Stomach (tissue), 9 donors: ENCODE data around the gene PANK4. TPM values are rescaled to one million over a fixed set of nuclear protein-coding genes. Genes with fewer than 3 reads are reported as not detected.

Experiments used
- DNase-seq, 2 donors: peaks; one replicate each; pipeline versions ENCODE4 v3.0.0 to v3.0.0-alpha.2; 2013 to 2019
- H3K27ac ChIP-seq, 5 donors: fragments of 200-600 bp in 4 of 5; sonication (generic) in 4 of 5; one replicate each; pipeline ENCODE4 v1.5.1; 2013 to 2019; ENCODE audit warnings: mild to moderate bottlenecking in 1 of 5, moderate library complexity in 1 of 5
- H3K27me3 ChIP-seq, 3 donors: fragments of 200-600 bp; sonication (generic); one replicate each; pipeline ENCODE4 v1.5.1; 2017 to 2019; ENCODE audit warnings: mixed run types in 1 of 3
- H3K36me3 ChIP-seq, 4 donors: fragments of 200-600 bp; sonication (generic); 1 replicate in 3 of 4; 2 replicates in 1 of 4; pipeline ENCODE4 v1.5.1; 2016 to 2019
- H3K4me1 ChIP-seq, 4 donors: fragments of 200-600 bp; sonication (generic); one replicate each; pipeline ENCODE4 v1.5.1; 2016 to 2019
- H3K4me3 ChIP-seq, 4 donors: fragments of 200-600 bp; sonication (generic) in 3 of 4; one replicate each; pipeline ENCODE4 v1.5.1; 2016 to 2019; ENCODE audit warnings: mild to moderate bottlenecking in 1 of 4
- H3K9me3 ChIP-seq, 4 donors: fragments of 200-600 bp; sonication (generic); one replicate each; pipeline ENCODE4 v1.5.1; 2016 to 2019
- EP300 ChIP-seq: sonication (generic); formaldehyde crosslinking; IDR thresholded peaks from one replicate; pipeline ENCODE4 v1.6.1; 2017; ENCODE audit warnings: antibody characterized with exemption
- POLR2A ChIP-seq, 4 donors: fragments of 450-650 bp; IDR thresholded peaks; one replicate each; pipeline ENCODE4 v1.6.1; 2016; ENCODE audit warnings: antibody characterized with exemption in 4 of 4, control low read depth in 2 of 4, mild to moderate bottlenecking in 1 of 4, moderate library complexity in 1 of 4
- POLR2AphosphoS5 ChIP-seq, 3 donors: sonication (generic); formaldehyde crosslinking; IDR thresholded peaks; one replicate each; pipeline ENCODE4 v1.6.1; 2016; ENCODE audit warnings: antibody characterized with exemption in 3 of 3
- WGBS, 5 donors: extraction: QIAGEN DNeasy Blood & Tissue Kit in 3 of 5; methylation state at CpG; one replicate each; pipeline versions ENCODE4 v1.1.5 to v1.1.7; 2013 to 2018; 5-methylcytosine and 5-hydroxymethylcytosine counted together
- intact Hi-C: fragments of 100-400 bp; cut with DNase I; formaldehyde crosslinking; loops from one replicate; pipeline ENCODE4 v1.15.1; 2023; ENCODE audit warnings: low total_unique reads
- polyA plus RNA-seq, 3 donors: library from polyadenylated mRNA; stranded (reverse); fragments of 200-250 nt; gene quantifications; one replicate each; pipeline ENCODE4 v1.2.3, GENCODE V29; 2013
- total RNA-seq, 5 donors: library from RNA; depleted of rRNA; stranded (reverse); fragments of >200 nt; gene quantifications; one replicate each; pipeline versions ENCODE4 v1.1.0 to v1.2.3, GENCODE V29; 2014 to 2016
- TF ChIP-seq, protein P1 (sequence below), 7 experiments: fragments of 450-650 bp in 4 of 7; fragments of 200-600 bp in 3 of 7; sonication (generic) in 3 of 7; IDR thresholded peaks; one replicate each; pipeline ENCODE4 v1.5.1; 2016 to 2019; ENCODE audit warnings: antibody characterized with exemption in 7 of 7, control low read depth in 2 of 7, mild to moderate bottlenecking in 1 of 7
- donor health status: healthy with polysubstance abuse.
- donor health status: Bipolar disorder and iron deficiency.
- donor health status: healthy.

The PANK4 gene
- total and polyA plus RNA-seq, 8 donors: 6.4 to 86.0 (median 19.5) TPM

DNA sequence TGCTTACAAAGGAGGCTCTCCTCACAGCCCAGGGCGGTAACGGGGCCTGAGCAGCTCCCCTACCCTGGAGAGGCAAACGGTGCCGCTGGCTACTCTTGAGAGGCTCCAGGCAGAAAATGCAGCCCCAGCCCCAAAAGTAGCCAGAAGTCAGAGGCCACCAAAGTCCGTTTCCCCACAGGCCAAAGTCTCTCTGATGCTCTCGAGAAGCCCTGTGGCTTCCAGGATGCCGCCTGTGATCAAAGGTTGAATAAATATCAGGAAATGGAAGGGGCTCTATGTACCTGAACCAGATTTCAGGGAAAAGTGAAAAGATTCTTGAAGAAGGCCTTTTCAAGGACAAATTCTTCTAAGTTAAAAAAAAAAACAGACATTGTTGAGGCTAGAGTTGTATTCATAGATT, 4.2 kb downstream of the PANK4 start:
- intact Hi-C loops: no loop called here
- WGBS, 5 donors: 89 to 93% (median 90%) methylated on average over 7 of the region's 7 CpGs
- Histone ChIP-seq H3K4me1 (peaks cover 29 to 44% (median 39%) of the 10 kb centered on the region in 4 donors), H3K27me3 (peaks cover 0 to 3% (median 0%) of the 10 kb centered on the region in 3 donors), H3K27ac (no peak overlapping the region), H3K36me3 (peaks cover 46 to 51% (median 48%) of the 10 kb centered on the region in 4 donors), H3K4me3 (no peak overlapping the region), H3K9me3 (no peaks in the 10 kb centered on the region)
- no peak for TF ChIP-seq POLR2AphosphoS5 (IDR thresholded peaks at IDR 0.05)
- no peak for TF ChIP-seq POLR2A (IDR thresholded peaks at IDR 0.05)
- no peak for TF ChIP-seq EP300
- TF ChIP-seq, protein P1, sequence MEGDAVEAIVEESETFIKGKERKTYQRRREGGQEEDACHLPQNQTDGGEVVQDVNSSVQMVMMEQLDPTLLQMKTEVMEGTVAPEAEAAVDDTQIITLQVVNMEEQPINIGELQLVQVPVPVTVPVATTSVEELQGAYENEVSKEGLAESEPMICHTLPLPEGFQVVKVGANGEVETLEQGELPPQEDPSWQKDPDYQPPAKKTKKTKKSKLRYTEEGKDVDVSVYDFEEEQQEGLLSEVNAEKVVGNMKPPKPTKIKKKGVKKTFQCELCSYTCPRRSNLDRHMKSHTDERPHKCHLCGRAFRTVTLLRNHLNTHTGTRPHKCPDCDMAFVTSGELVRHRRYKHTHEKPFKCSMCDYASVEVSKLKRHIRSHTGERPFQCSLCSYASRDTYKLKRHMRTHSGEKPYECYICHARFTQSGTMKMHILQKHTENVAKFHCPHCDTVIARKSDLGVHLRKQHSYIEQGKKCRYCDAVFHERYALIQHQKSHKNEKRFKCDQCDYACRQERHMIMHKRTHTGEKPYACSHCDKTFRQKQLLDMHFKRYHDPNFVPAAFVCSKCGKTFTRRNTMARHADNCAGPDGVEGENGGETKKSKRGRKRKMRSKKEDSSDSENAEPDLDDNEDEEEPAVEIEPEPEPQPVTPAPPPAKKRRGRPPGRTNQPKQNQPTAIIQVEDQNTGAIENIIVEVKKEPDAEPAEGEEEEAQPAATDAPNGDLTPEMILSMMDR (IDR thresholded peaks at IDR 0.05): no peak
- no peak for DNase-seq

DNA sequence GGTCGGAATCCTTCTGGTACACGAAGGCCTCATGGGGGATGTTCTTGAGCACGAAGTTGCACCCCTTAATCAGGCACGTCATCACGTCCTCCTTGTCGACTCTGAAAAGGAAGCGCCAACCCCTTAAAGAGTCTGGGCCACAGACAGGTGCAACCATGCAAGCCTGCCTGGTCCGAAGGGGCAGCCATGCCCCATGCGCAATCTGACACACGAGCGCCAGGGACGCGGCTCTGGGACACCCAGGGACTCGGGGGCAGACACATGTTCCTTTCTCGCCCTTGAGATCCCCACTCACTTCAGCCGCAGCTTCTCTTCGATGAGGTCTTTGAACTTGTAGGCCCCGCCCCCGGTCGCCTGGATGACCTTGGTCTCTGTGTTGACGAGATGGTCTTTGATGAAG, 5.6 kb downstream of the PANK4 start:
- H3K9me3 ChIP-seq: no peaks in the 10 kb centered on the region
- no peak for DNase-seq
- intact Hi-C loops: no loop called here
- peaks cover 59 to 65% (median 62%) of the 10 kb centered on the region in 4 donors for H3K36me3 ChIP-seq
- H3K27ac ChIP-seq: no peak overlapping the region
- WGBS, 5 donors: 85 to 95% (median 94%) methylated on average over 8 to 21 of the region's 21 CpGs
- peaks cover 22 to 37% (median 30%) of the 10 kb centered on the region in 4 donors for H3K4me1 ChIP-seq
- no peak for TF ChIP-seq EP300
- no peak for TF ChIP-seq POLR2A (IDR thresholded peaks at IDR 0.05)
- TF ChIP-seq POLR2AphosphoS5 (IDR thresholded peaks at IDR 0.05): no peak
- TF ChIP-seq, protein P1 (IDR thresholded peaks at IDR 0.05): no peak
- H3K4me3 ChIP-seq: no peak overlapping the region
- H3K27me3 ChIP-seq: no peaks in the 10 kb centered on the region

DNA sequence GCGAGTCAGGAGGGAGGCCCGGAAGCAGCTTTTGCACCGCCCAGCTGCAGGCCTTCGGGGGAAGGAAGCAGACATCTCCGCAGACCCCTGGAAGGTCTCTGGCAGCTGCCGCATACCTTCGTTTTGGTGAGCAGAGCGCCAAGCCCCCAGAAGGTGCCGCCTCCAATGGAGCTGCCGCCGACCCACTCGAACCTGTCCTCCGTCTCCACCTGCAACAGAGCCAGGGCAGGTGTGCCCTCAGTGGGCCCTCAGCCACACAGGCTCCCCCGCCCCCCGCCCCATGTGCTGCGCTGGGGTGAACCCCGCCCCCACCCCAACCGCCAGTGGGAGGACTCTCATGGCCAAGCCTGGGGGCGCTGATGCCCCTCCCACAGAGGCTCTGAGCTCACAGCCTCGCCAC, 6.2 kb downstream of the PANK4 start:
- intact Hi-C loops: no loop called here
- Histone ChIP-seq H3K36me3 (peaks cover 64 to 71% (median 68%) of the 10 kb centered on the region in 4 donors), H3K27me3 (no peaks in the 10 kb centered on the region), H3K4me1 (peaks cover 18 to 31% (median 24%) of the 10 kb centered on the region in 4 donors), H3K4me3 (no peak overlapping the region), H3K27ac (no peak overlapping the region), H3K9me3 (no peaks in the 10 kb centered on the region)
- TF ChIP-seq, protein P1 (IDR thresholded peaks at IDR 0.05): no peak
- TF ChIP-seq EP300 (no peak), POLR2AphosphoS5 (IDR thresholded peaks at IDR 0.05) (no peak), POLR2A (IDR thresholded peaks at IDR 0.05) (no peak)
- no peak for DNase-seq
- WGBS, 5 donors: 94 to 98% (median 96%) methylated on average over 13 to 20 of the region's 20 CpGs

DNA sequence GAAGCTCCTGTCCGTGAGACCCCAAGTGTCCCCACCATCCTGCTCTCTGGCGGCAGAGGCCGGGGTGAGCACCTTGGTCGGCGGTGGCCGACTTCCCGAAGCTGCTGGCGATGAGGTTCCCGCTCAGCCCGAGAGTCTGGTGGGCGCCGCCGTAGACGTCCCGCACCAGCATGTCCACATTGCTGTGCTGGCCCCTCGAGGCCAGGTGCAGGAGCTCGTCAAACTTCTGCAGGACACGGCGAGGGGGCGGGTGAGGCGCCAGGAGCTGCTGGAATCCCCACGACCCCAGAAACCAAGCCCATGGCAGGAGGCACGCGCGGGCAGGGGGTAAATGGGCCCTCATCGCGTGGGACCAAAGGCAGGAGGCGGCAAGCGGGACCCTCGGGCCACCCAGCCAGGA, 6.7 kb downstream of the PANK4 start:
- TF ChIP-seq EP300 (no peak), POLR2A (IDR thresholded peaks at IDR 0.05) (no peak), POLR2AphosphoS5 (IDR thresholded peaks at IDR 0.05) (no peak)
- TF ChIP-seq, protein P1 (IDR thresholded peaks at IDR 0.05): no peak
- H3K4me1 ChIP-seq: peaks cover 13 to 26% (median 19%) of the 10 kb centered on the region in 4 donors
- WGBS, 5 donors: 94 to 96% (median 94%) methylated on average over 25 to 30 of the region's 30 CpGs
- intact Hi-C loops: no loop called here
- no peak for DNase-seq
- H3K27ac ChIP-seq: no peak overlapping the region
- peaks cover 67 to 76% (median 73%) of the 10 kb centered on the region in 4 donors for H3K36me3 ChIP-seq
- no peaks in the 10 kb centered on the region for H3K27me3 ChIP-seq
- no peak overlapping the region for H3K4me3 ChIP-seq
- no peaks in the 10 kb centered on the region for H3K9me3 ChIP-seq
